ENCODE results near the gene MORC4. TPM values are rescaled to one million over a fixed set of nuclear protein-coding genes. Genes with fewer than 3 reads are reported as not detected.

The MORC4 gene
- total and polyA plus RNA-seq, 7 donors = 2.1 to 17.1 (median 7.9) TPM

GRCh38 chrX:106949366-106949765, 50.6 kb downstream of the MORC4 start:
- no peaks in the 10 kb centered on the region for H3K9me3 ChIP-seq
- no peaks in the 10 kb centered on the region for H3K36me3 ChIP-seq (ENCODE audit: insufficient read depth in 1 of 2, low read depth in 1 of 2)
- peaks cover 0 to 21% (median 0%) of the 10 kb centered on the region in 3 donors for H3K27me3 ChIP-seq (ENCODE audit: insufficient read depth in 3 of 3, low read length in 2 of 3)
- H3K4me1 ChIP-seq = no peaks in the 10 kb centered on the region
- no peak for DNase-seq
- ATAC-seq = no peak
- intact Hi-C loops (cut with DNase I) = no loop called here
- 89 to 94% (median 94%) methylated on average over 1 of the region's 1 CpG for WGBS, 3 donors
- H3K4me3 ChIP-seq = no peak overlapping the region
- no peak for TF ChIP-seq CTCF (IDR thresholded peaks at IDR 0.05)
- no peak overlapping the region for H3K27ac ChIP-seq

- TF ChIP-seq CTCF (IDR thresholded peaks at IDR 0.05) = no peak
- Histone ChIP-seq H3K36me3 (ENCODE audit: insufficient read depth in 1 of 2, low read depth in 1 of 2) (no peaks in the 10 kb centered on the region), H3K4me1 (no peaks in the 10 kb centered on the region), H3K9me3 (no peaks in the 10 kb centered on the region), H3K27ac (no peak overlapping the region), H3K4me3 (no peak overlapping the region), H3K27me3 (ENCODE audit: insufficient read depth in 3 of 3, low read length in 2 of 3) (peaks cover 0 to 23% (median 0%) of the 10 kb centered on the region in 3 donors)
- DNase-seq (no peak), ATAC-seq (no peak)
- 81 to 96% (median 94%) methylated on average over 3 of the region's 3 CpGs for WGBS, 3 donors
- intact Hi-C loops (cut with DNase I) = no loop called here
Measured at GRCh38 chrX:106948641-106949040, 51.4 kb downstream of the MORC4 start.

- intact Hi-C loops (cut with DNase I) = no loop called here
- peaks cover 0 to 27% (median 0%) of the 10 kb centered on the region in 3 donors for H3K27me3 ChIP-seq (ENCODE audit: insufficient read depth in 3 of 3, low read length in 2 of 3)
- H3K4me3 ChIP-seq = no peak overlapping the region
- no peak overlapping the region for H3K27ac ChIP-seq
- no peak for DNase-seq
- peaks cover 0 to 15% of the 10 kb centered on the region in 2 donors for H3K36me3 ChIP-seq (ENCODE audit: insufficient read depth in 1 of 2, low read depth in 1 of 2)
- no peak for TF ChIP-seq CTCF (IDR thresholded peaks at IDR 0.05)
- 87 to 98% (median 97%) methylated on average over 3 of the region's 3 CpGs for WGBS, 3 donors
- no peaks in the 10 kb centered on the region for H3K9me3 ChIP-seq
- no peak for ATAC-seq
- H3K4me1 ChIP-seq = no peaks in the 10 kb centered on the region
Measured at GRCh38 chrX:106946464-106946863, 53.5 kb downstream of the MORC4 start.

GRCh38 chrX:106940068-106940467, 59.9 kb downstream of the MORC4 start:
- Histone ChIP-seq H3K9me3 (no peaks in the 10 kb centered on the region), H3K27ac (no peak overlapping the region), H3K36me3 (ENCODE audit: insufficient read depth in 1 of 2, low read depth in 1 of 2) (peaks cover 0 to 17% of the 10 kb centered on the region in 2 donors), H3K4me3 (no peak overlapping the region), H3K27me3 (ENCODE audit: insufficient read depth in 3 of 3, low read length in 2 of 3) (peaks cover 0 to 24% (median 0%) of the 10 kb centered on the region in 3 donors), H3K4me1 (no peaks in the 10 kb centered on the region)
- 90 to 93% (median 92%) methylated on average over 1 of the region's 1 CpG for WGBS, 3 donors
- TF ChIP-seq CTCF (IDR thresholded peaks at IDR 0.05) = no peak
- DNase-seq = no peak
- intact Hi-C loops (cut with DNase I) = no loop called here
- no peak for ATAC-seq

GRCh38 chrX:106939566-106939965, 60.4 kb downstream of the MORC4 start:
- 86 to 94% (median 93%) methylated on average over 3 of the region's 3 CpGs for WGBS, 3 donors
- DNase-seq = no peak
- Histone ChIP-seq H3K27ac (no peak overlapping the region), H3K36me3 (ENCODE audit: insufficient read depth in 1 of 2, low read depth in 1 of 2) (peaks cover 0 to 17% of the 10 kb centered on the region in 2 donors), H3K27me3 (ENCODE audit: insufficient read depth in 3 of 3, low read length in 2 of 3) (peaks cover 0 to 19% (median 0%) of the 10 kb centered on the region in 3 donors), H3K9me3 (no peaks in the 10 kb centered on the region), H3K4me1 (no peaks in the 10 kb centered on the region), H3K4me3 (no peak overlapping the region)
- ATAC-seq = no peak
- intact Hi-C loops (cut with DNase I) = loop anchor here in 1 of 2 donors (5.0 kb wide), 1 partner anchor 42 kb away; no protein-coding TSS in a partner anchor
- no peak for TF ChIP-seq CTCF (IDR thresholded peaks at IDR 0.05)

Measured in psoas muscle (tissue), 8 donors.